Amygdala (tissue), 56 donors: ENCODE measurements around the gene SGTB.
A peak's percentile ranks its signal among the peaks of the same experiment; 100 is the strongest.
"Not testable (repeated sequence)": the region's sequence is repeated elsewhere in the genome, so short reads cannot be mapped to it uniquely, and the experiment has no call there.

Experiments
- DNase-seq, 56 donors: peaks; one replicate each; lab custom pipeline; 2025; lab: John Stamatoyannopoulos, UW

Gene SGTB

DNA sequence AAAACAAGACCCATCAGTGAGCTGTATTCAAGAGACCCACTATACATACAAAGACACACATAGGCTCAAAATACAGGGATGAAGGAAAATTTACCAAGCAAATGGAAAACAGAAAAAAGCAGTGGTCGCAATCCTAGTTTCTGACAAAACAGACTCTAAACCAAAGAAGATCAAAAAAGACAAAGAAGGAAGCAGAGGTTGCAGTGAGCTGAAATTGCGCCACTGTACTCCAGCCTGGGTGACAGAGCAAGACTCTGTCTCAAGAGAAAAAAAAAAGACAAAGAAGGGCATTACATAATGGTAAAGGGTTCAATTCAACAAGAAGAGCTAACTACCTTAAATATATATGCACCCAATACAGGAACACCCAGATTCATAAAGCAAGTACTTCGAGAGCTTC, 45.9 kb downstream of the SGTB start:
- not testable (repeated sequence) for DNase-seq

DNA sequence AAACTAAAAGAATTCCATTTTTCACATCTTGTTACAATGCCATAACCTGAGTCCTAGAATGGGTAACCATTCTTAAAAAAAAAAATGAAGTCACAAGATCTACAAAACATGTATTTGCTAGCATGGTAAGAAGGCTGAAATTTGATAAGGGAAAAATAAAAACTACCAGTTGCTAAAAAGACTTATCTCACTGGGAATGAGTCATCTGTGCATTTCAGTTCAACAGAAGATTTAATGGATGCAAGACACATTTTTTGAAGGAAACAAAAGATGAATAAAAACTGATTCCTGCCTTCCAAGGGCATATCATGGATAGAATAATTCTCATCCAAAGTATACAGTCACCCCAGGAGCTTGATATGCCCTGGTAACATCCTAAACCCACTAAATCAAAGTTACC, 47.2 kb downstream of the SGTB start:
- no peak for DNase-seq

DNA sequence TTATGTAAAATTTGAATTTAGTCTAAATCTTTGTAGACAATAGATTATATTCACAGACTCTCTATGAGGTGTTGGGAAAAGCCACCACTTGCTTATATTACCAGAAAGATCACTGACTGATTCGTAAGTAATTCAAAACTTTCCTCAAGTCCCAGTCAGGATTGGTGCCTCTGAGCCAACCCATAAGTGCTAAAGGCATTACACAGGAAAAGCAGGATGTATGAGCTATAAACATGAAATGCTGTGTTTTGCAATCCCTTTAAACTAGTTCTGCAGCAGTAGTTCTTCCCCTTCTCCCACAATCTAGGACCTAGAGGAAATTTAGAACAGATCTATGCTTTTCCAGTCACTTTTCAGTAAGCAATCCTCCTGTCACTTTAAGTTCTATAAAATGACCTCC, 49.1 kb downstream of the SGTB start:
- DNase-seq = no peak

DNA sequence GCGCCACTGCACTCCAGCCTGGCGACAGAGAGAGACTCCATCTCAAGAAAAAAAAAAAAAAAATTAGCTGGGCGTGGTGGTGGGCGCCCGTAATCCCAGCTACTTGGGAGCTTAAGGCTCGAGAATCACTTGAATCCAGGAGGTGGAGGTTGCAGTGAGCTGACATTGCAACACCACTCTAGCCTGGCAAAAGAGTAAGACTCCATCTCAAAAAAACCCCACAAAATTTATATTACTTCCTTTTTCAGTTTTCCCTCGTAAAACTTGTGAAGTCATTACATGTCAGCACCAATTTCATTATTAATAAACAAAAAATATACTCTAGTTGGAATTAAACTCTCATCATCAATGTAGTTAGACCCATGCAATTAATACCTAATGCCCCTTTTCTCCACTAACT, 53.2 kb downstream of the SGTB start:
- no peak for DNase-seq

DNA sequence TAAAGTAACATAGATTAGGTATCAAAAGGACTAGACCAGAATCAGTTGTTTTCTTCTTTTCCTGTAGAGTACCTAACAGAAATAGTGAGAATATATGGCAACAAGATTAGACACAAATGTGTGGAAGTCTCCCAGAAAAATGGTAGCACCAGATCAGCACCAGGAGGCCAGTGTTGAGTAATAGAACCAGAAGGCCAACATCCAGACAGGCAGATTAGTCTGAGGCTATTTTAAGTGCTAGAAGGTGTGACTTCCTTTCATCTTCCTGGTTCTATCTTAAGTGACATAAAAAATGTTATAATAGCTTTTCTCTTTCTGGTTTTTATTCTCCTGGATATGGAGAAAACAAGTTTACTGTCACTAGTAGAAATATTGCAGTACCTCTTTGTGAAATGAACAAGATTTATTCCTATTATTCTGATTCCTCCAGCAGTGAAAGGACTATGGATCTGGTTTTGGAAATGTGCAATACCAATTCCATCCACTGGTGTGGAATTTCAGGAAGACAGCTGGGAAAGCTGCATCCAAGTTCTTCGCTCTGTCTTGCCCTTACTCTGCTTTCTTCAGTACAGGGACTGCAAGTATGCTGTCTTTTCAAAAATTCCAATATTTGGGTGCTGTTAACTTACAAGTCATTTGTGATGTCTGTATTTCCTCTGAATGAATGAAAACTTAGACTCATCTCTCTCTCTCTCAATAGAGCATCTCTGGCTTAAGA, 57.9 kb downstream of the SGTB start:
- no peak for DNase-seq

DNA sequence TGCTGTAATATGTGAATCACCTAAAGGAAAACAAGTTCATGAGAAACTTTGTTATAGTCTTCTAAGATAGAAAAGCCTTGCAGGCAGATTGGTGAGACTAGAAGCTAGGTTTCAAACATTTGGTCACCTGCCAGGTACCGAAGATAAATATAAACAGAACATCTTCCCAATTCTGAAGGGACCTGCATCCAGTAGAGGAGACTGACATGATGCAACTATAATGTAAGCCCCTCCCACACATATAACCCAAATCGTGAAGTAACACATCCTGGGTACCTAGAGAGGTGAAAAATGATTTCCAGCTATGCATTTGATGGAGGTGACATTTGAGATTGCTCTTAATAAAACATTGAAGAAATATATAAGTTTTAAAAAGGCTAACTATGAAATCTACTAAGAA, 67.2 kb downstream of the SGTB start:
- no peak for DNase-seq

- DNase-seq = no peak
Observed at GRCh38 chr5:65651144-65651543, 70.8 kb downstream of the SGTB start.

GRCh38 chr5:65647941-65648340, 74.0 kb downstream of the SGTB start:
- DNase-seq = no peak

DNA sequence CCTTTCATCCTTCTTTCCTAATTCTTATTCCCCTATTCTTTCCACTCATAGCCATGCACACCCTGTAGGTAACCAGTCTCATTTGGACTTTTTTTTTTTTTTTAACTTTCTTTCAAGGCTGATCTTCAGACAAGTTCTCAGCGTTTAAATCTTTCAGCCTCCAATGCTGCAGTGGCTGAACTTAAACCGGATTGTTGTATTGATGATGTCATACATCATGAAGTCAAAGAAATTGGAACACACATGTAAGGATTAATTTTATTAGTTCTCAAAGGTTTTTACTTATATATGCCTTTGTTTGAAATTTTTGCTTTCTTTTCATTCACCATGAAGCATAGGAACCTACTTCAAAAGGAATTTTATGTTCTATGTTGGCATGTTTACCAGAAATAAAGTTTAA, 75.0 kb downstream of the SGTB start:
- no peak for DNase-seq

DNA sequence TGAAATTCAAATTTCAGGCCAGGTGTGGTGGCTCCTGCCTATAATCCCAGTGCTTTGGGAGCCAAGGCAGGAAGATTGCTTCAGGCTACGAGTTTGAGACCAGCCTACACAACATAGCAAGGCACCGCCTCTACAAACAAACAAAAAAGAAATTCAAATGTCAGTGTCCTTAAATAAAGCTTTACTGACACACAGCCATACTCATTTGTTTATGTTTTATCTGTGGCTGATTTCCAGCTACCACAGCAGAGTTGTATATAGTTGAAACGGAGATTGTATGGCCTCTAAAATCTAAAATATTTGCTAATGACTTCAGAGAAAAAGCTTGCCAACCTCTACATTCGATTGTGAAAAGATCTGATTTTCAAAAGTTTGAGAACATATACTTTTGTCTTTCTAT, 81.7 kb downstream of the SGTB start:
- no peak for DNase-seq

- no peak for DNase-seq
Observed at GRCh38 chr5:65630981-65631380, 90.9 kb downstream of the SGTB start.

DNA sequence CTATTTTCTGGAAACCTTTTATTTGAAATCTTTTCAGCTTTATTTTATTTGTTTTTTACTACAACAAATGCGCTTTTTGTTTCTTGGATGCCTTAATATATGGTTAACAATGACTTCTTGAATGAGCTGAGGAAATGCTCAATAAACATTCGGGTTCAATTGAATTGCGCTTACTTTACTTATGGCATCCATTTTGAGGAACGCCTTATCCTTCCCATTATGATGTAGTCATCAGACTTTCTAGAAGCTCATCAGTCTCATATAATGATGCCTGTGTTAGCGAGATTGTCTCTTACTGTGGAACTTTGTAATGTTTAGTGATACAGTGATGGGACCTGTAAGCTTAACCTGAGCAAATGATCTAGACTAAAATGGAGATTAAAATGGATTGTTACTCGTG, 96.2 kb downstream of the SGTB start:
- no peak for DNase-seq

DNA sequence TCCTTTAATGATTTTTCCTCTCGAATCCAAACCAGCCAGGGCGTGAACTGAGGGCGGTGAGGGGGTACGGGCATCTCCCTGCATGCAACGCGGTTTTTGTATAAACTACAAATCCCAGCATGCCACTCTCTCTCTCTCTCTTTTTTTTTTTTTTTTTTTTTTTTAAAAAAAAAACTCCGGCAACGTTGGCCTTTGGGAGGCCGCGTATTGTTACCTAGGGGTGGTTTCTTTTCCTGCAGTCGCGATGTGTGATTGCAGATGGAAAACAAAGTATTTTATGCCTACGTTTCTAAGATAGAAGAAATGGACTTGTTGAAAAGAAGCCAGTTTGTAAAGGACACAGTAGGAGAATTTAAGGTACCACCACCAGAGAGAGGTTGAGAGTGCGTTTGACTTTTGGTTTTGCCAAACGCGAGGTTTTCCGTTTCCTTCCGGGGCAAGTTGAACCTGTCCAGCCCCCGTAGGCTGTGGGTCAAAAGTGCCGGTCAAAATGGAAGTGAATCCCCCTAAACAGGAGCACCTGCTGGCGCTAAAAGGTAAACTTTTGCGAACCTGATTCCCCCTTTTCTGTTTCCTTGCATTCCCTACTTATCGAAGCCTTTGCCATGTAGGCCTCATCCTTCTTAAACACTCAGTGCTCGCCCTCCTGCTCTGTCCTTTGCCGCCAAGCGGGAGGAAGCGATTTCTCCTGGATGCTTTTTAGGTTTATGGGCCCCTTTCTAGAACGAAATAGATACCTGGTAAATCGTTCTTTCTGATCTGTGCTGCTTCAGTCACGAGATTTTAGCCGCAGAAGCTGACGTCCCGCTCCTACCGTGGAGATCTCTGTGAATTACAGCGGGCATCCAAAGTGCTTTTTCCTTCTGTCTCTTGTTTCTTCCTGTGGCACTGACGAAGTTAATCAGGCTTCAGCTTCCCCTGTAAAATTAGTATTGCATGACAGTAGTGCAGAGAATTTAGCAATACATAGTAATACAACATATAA, 97.0 kb downstream of the SGTB start, which contains the start of the genes SHLD3 and TRAPPC13:
SHLD3 (plus strand) TSS at position 457 of the 985 bp plus-strand sequence. CDS start 4,561 bp downstream, outside the sequence.
TRAPPC13 (plus strand) TSS at position 457 of the 985 bp plus-strand sequence; CDS start at position 491, 34 bp downstream.
- DNase-seq = peak in 55 of 56 donors; percentile 21 to 94 (median 78)

- DNase-seq = peak; percentile 65 to 94 (median 86)
Observed at GRCh38 chr5:65624025-65624570, 97.8 kb downstream of the SGTB start, which contains the start of gene TRIM23. TRIM23 (minus strand) TSS chr5:65624333; CDS start chr5:65624274, 59 bp downstream.

DNA sequence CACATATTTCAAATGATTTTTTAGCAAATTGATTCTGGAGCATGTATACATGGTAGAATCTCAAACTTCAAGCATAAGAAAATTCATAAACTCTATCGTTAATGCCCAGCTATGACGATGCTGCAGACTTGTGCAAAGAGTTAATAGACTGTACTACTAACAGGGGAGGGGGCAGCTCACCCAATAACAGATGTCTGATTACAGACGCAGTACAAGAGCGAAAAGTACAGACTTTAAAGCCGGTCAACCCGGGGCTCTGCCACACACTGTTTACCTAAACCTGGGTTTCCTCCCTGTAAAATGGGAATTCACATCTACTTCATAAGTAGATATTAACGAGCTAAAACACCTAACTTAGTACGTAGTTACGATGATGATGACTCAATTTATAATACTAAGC, 98.4 kb downstream of the SGTB start:
- no peak for DNase-seq

DNA sequence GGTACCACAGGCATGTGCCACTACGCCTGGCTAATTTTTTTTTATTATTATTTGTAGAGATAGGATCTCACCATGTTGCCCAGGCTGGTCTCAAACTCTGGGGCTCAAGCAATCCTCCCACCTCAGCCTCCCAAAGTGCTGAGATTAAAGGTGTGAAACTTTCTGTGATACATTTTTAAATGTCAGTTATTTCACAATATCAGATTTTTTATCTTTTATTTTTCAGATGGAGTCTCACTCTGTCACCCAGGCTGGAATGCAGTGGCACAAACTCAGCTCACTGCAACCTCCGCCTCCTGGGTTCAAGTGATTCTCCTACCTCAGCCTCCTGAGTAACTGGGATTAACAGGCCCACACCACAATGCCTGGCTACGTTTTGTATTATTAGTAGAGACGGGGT, 99.9 kb downstream of the SGTB start:
- not testable (repeated sequence) for DNase-seq

DNA sequence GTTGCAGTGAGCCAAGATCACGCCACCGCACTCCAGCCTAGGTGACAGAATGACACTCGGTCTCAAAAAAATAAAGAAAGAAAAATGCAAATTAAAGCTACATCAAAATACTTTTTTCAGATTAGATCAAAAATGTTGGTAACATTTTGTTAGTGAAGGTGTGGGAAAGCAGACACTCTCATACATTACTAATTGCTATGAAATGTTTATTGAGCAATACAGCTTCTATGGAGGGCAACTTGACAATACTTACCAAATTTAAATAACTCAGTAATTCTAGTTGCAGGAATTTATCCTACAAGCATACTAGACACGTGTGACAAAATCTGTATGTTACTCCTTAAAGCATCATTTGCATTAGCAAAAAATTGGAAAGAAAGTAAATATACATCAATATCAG, 101.9 kb downstream of the SGTB start:
- no peak for DNase-seq
